ENCODE results near the gene CHEK1. TPM values are rescaled to one million over a fixed set of nuclear protein-coding genes. Genes with fewer than 3 reads are reported as not detected.

The CHEK1 gene
- 17.6 TPM for total RNA-seq

GRCh38 chr11:125624756-125625213 lies at the start of gene CHEK1:
CHEK1 (plus strand) TSS chr11:125625163; CDS start chr11:125626769, 1,606 bp downstream.

GRCh38 chr11:125592305-125593113 lies 32.5 kb upstream of the CHEK1 start, which contains the start of gene STT3A:
STT3A (plus strand) TSS chr11:125592852; CDS start chr11:125595916, 3,064 bp downstream.

GRCh38 chr11:125680747-125681146 lies 55.8 kb downstream of the CHEK1 start, which contains the start of gene ACRV1:
ACRV1 (minus strand) TSS chr11:125680847; CDS start chr11:125680780, 67 bp downstream.

Small RNAs within 50 kb of the gene (small RNA-seq; reads per million reads assigned to genes)
- 0.19 reads per million for gene RNU2-35P (ENCODE audit: low replicate concordance)

Other genes with a start within 250 kb of the CHEK1 start
- gene FEZ1, start 128.9 kb upstream of the CHEK1 start, total RNA-seq = 8.5 TPM
- 62.2 TPM for gene EI24, start 55.7 kb upstream of the CHEK1 start, total RNA-seq
- gene STT3A, start 32.3 kb upstream of the CHEK1 start, total RNA-seq = 163 TPM
- gene ACRV1, start 55.7 kb downstream of the CHEK1 start, total RNA-seq = not detected
- gene PATE1, start 121.1 kb downstream of the CHEK1 start, total RNA-seq = not detected
- not detected for gene PATE2, start 153.7 kb downstream of the CHEK1 start, total RNA-seq
- gene PATE3, start 163.0 kb downstream of the CHEK1 start, total RNA-seq = not detected
- gene PATE4, start 208.2 kb downstream of the CHEK1 start, total RNA-seq = not detected

Data from metanephros (tissue), 2 donors.